ENCODE measurements around the gene UBQLN1. TPM values are rescaled to one million over a fixed set of nuclear protein-coding genes. Genes with fewer than 3 reads are reported as not detected.

UBQLN1 gene
- total RNA-seq, 1 donor from 2014 or later = 102 TPM

- H3K36me3 Mint-ChIP-seq (ENCODE audit: low read depth, unreplicated experiment) = peaks cover 33% of the 10 kb centered on the region
- peaks cover 15% of the 10 kb centered on the region for H3K4me1 Mint-ChIP-seq (ENCODE audit: unreplicated experiment)
- H3K27ac Mint-ChIP-seq (ENCODE audit: unreplicated experiment) = no peak overlapping the region
- DNase-seq (ENCODE audit: low spot score) = no peak
- peaks cover 14% of the 10 kb centered on the region for H3K27me3 Mint-ChIP-seq (ENCODE audit: unreplicated experiment)
- TF ChIP-seq CTCF (IDR thresholded peaks at IDR 0.05; ENCODE audit: unreplicated experiment) = no peak
- H3K9me3 Mint-ChIP-seq (ENCODE audit: unreplicated experiment) = no peaks in the 10 kb centered on the region
- H3K4me3 Mint-ChIP-seq (ENCODE audit: unreplicated experiment) = no peak overlapping the region
Measured at GRCh38 chr9:83649515-83649914, 58.2 kb downstream of the UBQLN1 start.

- peak; percentile 82 for DNase-seq (ENCODE audit: low spot score)
- Mint-ChIP-seq H3K36me3 (ENCODE audit: low read depth, unreplicated experiment) (peaks cover 30% of the 10 kb centered on the region), H3K4me3 (ENCODE audit: unreplicated experiment) (no peak overlapping the region), H3K27me3 (ENCODE audit: unreplicated experiment) (peaks cover 11% of the 10 kb centered on the region), H3K4me1 (ENCODE audit: unreplicated experiment) (peaks cover 15% of the 10 kb centered on the region), H3K9me3 (ENCODE audit: unreplicated experiment) (no peaks in the 10 kb centered on the region), H3K27ac (ENCODE audit: unreplicated experiment) (no peak overlapping the region)
- peak; percentile 68 for TF ChIP-seq CTCF (IDR thresholded peaks at IDR 0.05; ENCODE audit: unreplicated experiment)
Measured at GRCh38 chr9:83649080-83649479, 58.7 kb downstream of the UBQLN1 start.

GRCh38 chr9:83646500-83647239 is 61.1 kb downstream of the UBQLN1 start:
- H3K36me3 Mint-ChIP-seq (ENCODE audit: low read depth, unreplicated experiment) = peaks cover 14% of the 10 kb centered on the region
- no peaks in the 10 kb centered on the region for H3K9me3 Mint-ChIP-seq (ENCODE audit: unreplicated experiment)
- TF ChIP-seq CTCF (IDR thresholded peaks at IDR 0.05; ENCODE audit: unreplicated experiment) = no peak

GRCh38 chr9:83642793-83643192 is 65.0 kb downstream of the UBQLN1 start:
- no peak for TF ChIP-seq CTCF (IDR thresholded peaks at IDR 0.05; ENCODE audit: unreplicated experiment)
- Mint-ChIP-seq H3K9me3 (ENCODE audit: unreplicated experiment) (no peaks in the 10 kb centered on the region), H3K27ac (ENCODE audit: unreplicated experiment) (no peak overlapping the region), H3K27me3 (ENCODE audit: unreplicated experiment) (peaks cover 8% of the 10 kb centered on the region), H3K4me1 (ENCODE audit: unreplicated experiment) (peaks cover 14% of the 10 kb centered on the region), H3K4me3 (ENCODE audit: unreplicated experiment) (no peak overlapping the region), H3K36me3 (ENCODE audit: low read depth, unreplicated experiment) (peaks cover 6% of the 10 kb centered on the region)
- DNase-seq (ENCODE audit: low spot score) = no peak

More at GRCh38 chr9:83646500-83647239, 61.1 kb downstream of the UBQLN1 start:
- peak overlapping the region; percentile 71 for H3K27ac Mint-ChIP-seq (ENCODE audit: unreplicated experiment)
- H3K4me3 Mint-ChIP-seq (ENCODE audit: unreplicated experiment) = no peak overlapping the region
- peaks cover 17% of the 10 kb centered on the region for H3K4me1 Mint-ChIP-seq (ENCODE audit: unreplicated experiment)
- H3K27me3 Mint-ChIP-seq (ENCODE audit: unreplicated experiment) = peaks cover 9% of the 10 kb centered on the region
- DNase-seq (ENCODE audit: low spot score) = no peak

GRCh38 chr9:83639266-83639665 is 68.5 kb downstream of the UBQLN1 start:
- H3K27me3 Mint-ChIP-seq (ENCODE audit: unreplicated experiment) = no peaks in the 10 kb centered on the region
- no peak for DNase-seq (ENCODE audit: low spot score)
- H3K27ac Mint-ChIP-seq (ENCODE audit: unreplicated experiment) = no peak overlapping the region
- TF ChIP-seq CTCF (IDR thresholded peaks at IDR 0.05; ENCODE audit: unreplicated experiment) = no peak
- no peaks in the 10 kb centered on the region for H3K36me3 Mint-ChIP-seq (ENCODE audit: low read depth, unreplicated experiment)
- H3K4me1 Mint-ChIP-seq (ENCODE audit: unreplicated experiment) = peaks cover 6% of the 10 kb centered on the region
- H3K4me3 Mint-ChIP-seq (ENCODE audit: unreplicated experiment) = no peak overlapping the region
- no peaks in the 10 kb centered on the region for H3K9me3 Mint-ChIP-seq (ENCODE audit: unreplicated experiment)

Data from endothelial cell (in vitro differentiated cells).